Measurements from ENCODE around the gene TM9SF4. TPM values are rescaled to one million over a fixed set of nuclear protein-coding genes. Genes with fewer than 3 reads are reported as not detected.
A peak's percentile ranks its signal among the peaks of the same experiment; 100 is the strongest.

The TM9SF4 gene
- total RNA-seq, 1 donor from 2014 or later, result 99.4 TPM

DNA sequence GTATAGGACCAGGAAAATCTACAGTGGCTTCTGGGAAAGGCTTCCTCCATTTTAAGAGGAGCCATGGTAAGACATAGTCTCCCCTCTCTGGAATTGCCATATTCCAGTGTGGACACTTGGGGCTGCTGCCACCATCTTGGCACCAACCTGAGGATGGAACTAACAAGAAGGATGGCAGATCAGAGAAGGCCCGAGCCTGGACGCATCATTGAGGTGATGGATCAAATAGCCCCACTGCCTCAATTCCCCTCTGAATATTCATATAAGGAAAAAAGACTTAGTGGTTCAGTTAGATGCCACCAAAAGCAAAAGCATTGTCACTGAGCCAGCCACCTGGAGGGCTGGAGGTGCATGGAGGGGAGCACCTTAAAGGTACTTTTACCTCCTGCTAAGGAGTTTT, 72.1 kb downstream of the TM9SF4 start:
- Mint-ChIP-seq H3K4me1 (ENCODE audit: unreplicated experiment) (peaks cover 7% of the 10 kb centered on the region), H3K27ac (no peak overlapping the region), H3K4me3 (no peak overlapping the region), H3K27me3 (no peaks in the 10 kb centered on the region), H3K36me3 (peaks cover 9% of the 10 kb centered on the region), H3K9me3 (no peaks in the 10 kb centered on the region)
- DNase-seq (ENCODE audit: extremely low spot score, unreplicated experiment), result no peak
- TF ChIP-seq, protein P1, sequence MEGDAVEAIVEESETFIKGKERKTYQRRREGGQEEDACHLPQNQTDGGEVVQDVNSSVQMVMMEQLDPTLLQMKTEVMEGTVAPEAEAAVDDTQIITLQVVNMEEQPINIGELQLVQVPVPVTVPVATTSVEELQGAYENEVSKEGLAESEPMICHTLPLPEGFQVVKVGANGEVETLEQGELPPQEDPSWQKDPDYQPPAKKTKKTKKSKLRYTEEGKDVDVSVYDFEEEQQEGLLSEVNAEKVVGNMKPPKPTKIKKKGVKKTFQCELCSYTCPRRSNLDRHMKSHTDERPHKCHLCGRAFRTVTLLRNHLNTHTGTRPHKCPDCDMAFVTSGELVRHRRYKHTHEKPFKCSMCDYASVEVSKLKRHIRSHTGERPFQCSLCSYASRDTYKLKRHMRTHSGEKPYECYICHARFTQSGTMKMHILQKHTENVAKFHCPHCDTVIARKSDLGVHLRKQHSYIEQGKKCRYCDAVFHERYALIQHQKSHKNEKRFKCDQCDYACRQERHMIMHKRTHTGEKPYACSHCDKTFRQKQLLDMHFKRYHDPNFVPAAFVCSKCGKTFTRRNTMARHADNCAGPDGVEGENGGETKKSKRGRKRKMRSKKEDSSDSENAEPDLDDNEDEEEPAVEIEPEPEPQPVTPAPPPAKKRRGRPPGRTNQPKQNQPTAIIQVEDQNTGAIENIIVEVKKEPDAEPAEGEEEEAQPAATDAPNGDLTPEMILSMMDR (conservative IDR thresholded peaks at IDR 0.05), result no peak

DNA sequence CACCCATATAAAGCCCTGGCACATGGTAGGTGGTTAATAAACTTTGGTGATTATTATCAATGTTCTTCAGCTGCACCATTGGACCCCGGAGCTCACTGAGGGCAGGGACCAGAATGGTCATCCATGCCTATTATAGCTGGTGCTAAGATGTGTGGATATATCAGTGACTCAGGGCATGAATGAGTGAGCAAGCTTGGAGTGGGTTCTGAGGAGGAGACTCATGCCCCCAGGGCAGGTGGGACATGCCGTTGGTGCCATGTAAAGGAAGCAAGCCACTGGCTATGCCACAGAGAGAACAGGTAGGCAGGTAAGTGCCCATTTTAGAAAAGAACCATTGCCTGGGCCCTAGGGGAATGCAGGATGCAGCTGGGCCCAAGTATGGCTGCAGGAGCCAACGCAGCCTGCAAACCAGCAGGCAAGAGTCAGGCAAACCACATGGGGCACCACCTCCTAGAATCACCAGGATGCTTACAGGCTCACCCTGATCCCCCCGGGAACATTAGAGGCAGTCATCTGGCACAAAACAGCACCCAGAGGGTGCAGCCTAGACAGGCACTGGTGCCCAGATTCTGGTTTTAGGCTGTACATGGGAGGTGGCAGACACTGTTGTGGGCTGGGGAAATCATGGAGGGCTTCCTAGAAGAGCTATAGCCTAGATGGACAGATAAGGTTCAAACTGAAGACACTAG, 74.6 kb downstream of the TM9SF4 start:
- H3K36me3 Mint-ChIP-seq, result peaks cover 3% of the 10 kb centered on the region
- H3K27me3 Mint-ChIP-seq, result no peaks in the 10 kb centered on the region
- H3K27ac Mint-ChIP-seq, result no peak overlapping the region
- H3K4me3 Mint-ChIP-seq, result no peak overlapping the region
- H3K9me3 Mint-ChIP-seq, result no peaks in the 10 kb centered on the region
- no peak for DNase-seq (ENCODE audit: extremely low spot score, unreplicated experiment)
- TF ChIP-seq, protein P1 (conservative IDR thresholded peaks at IDR 0.05), result no peak
- peaks cover 15% of the 10 kb centered on the region for H3K4me1 Mint-ChIP-seq (ENCODE audit: unreplicated experiment)

DNA sequence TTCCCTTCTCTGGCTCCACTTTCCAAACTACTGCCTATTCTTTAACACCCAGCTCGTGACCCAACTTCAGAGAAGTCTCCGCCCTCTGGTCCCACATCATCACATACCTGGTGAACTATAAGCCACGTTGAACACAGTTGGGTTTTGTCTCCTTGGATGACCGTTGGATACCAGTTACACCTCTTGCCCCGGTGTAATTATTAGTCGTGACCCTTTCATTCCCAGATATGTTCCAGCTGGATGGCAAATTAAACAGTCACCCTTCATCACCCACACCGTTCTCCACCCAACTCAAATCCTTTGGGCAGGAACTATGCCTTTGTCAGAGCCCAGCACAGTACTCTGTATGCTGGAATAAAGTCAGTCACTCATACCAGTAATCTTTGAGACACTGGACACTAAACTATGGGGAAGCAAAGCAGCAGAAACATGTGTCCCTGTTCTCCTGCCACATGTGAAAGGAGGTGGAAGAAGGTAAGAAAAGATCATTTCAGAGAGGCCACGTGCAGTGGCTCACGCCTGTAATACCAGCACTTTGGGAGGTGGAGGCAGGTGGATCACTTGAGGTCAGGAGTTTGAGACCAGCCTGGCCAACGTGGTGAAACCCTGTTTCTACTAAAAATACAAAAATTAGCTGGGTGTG, 75.6 kb downstream of the TM9SF4 start:
- peaks cover 15% of the 10 kb centered on the region for H3K4me1 Mint-ChIP-seq (ENCODE audit: unreplicated experiment)
- H3K9me3 Mint-ChIP-seq, result no peaks in the 10 kb centered on the region
- H3K27me3 Mint-ChIP-seq, result no peaks in the 10 kb centered on the region
- no peak overlapping the region for H3K4me3 Mint-ChIP-seq
- DNase-seq (ENCODE audit: extremely low spot score, unreplicated experiment), result no peak
- no peak overlapping the region for H3K27ac Mint-ChIP-seq
- H3K36me3 Mint-ChIP-seq, result peaks cover 3% of the 10 kb centered on the region
- TF ChIP-seq, protein P1 (conservative IDR thresholded peaks at IDR 0.05), result no peak

DNA sequence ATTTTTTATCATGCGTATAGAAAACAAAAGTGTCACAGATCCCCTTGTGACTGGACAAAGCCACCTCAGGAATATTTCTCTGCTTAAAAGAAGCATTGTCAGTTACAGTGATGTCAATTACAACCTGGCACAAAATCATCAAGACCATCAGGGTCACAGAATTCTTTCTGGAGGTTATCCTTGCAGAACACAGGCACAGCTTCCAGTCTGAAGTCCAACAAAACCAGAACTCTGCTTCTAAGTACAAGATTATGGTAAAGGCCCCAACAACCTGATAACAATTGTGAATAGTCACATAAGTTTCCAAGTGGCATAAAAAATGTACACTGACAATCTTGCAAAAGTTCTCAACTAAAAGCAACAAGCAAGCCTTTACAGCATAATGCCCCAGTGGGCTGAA, 77.0 kb downstream of the TM9SF4 start:
- TF ChIP-seq, protein P1 (conservative IDR thresholded peaks at IDR 0.05), result no peak
- H3K4me1 Mint-ChIP-seq (ENCODE audit: unreplicated experiment), result peaks cover 22% of the 10 kb centered on the region
- no peak overlapping the region for H3K4me3 Mint-ChIP-seq
- peaks cover 3% of the 10 kb centered on the region for H3K36me3 Mint-ChIP-seq
- no peaks in the 10 kb centered on the region for H3K9me3 Mint-ChIP-seq
- no peak for DNase-seq (ENCODE audit: extremely low spot score, unreplicated experiment)
- H3K27ac Mint-ChIP-seq, result no peak overlapping the region
- no peaks in the 10 kb centered on the region for H3K27me3 Mint-ChIP-seq

DNA sequence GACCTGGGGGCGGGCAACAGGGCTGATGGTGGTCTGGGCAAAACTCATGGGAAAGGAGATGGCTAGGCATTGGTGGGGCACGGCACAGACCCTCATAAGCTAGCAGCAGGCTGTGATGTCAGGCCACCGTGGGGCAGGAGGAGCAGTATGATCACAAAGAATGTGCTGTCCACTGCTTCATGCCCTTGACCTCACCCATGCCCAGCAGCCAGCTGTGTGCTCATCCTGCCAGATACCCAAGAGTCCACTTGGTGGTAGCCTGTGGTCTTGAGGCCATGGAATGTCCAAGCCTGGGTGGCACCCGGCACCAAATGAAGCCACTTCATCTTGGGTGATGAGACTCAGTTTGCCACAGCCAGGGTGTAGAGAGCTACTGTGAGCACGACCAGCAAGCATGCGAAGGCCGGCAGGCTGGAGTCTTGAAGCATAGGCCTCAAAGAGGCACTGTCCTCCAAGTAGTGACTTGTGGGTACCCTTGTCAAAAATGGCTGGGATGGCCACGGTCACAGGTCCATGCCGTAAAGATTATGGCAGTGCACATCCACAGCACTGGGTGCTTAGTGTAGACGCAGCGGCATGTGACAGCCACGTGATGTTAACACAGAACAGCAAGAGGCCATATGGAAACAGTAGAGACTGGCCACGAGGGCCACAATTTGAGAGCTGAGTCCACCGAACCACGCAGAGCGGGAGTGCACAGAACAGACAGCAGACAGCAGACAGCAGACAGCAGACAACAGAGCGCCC, 79.0 kb downstream of the TM9SF4 start:
- H3K9me3 Mint-ChIP-seq, result no peaks in the 10 kb centered on the region
- peak overlapping the region; percentile 90 for H3K4me3 Mint-ChIP-seq
- TF ChIP-seq, protein P1 (conservative IDR thresholded peaks at IDR 0.05), result no peak
- H3K4me1 Mint-ChIP-seq (ENCODE audit: unreplicated experiment), result peaks cover 28% of the 10 kb centered on the region
- H3K36me3 Mint-ChIP-seq, result peaks cover 8% of the 10 kb centered on the region
- no peaks in the 10 kb centered on the region for H3K27me3 Mint-ChIP-seq
- H3K27ac Mint-ChIP-seq, result peak overlapping the region; percentile 87
- no peak for DNase-seq (ENCODE audit: extremely low spot score, unreplicated experiment)

All from type B pancreatic cell (in vitro differentiated cells).